Measurements from ENCODE around the gene CIRBP.

GRCh38 chr19:1230783-1231489 lies 38.2 kb upstream of the CIRBP start:
- TF ChIP-seq, protein P1, sequence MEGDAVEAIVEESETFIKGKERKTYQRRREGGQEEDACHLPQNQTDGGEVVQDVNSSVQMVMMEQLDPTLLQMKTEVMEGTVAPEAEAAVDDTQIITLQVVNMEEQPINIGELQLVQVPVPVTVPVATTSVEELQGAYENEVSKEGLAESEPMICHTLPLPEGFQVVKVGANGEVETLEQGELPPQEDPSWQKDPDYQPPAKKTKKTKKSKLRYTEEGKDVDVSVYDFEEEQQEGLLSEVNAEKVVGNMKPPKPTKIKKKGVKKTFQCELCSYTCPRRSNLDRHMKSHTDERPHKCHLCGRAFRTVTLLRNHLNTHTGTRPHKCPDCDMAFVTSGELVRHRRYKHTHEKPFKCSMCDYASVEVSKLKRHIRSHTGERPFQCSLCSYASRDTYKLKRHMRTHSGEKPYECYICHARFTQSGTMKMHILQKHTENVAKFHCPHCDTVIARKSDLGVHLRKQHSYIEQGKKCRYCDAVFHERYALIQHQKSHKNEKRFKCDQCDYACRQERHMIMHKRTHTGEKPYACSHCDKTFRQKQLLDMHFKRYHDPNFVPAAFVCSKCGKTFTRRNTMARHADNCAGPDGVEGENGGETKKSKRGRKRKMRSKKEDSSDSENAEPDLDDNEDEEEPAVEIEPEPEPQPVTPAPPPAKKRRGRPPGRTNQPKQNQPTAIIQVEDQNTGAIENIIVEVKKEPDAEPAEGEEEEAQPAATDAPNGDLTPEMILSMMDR (IDR thresholded peaks at IDR 0.05; ENCODE audit: insufficient read depth, low read depth, low read length) = no peak
- no peak for TF ChIP-seq EZH2 (IDR thresholded peaks at IDR 0.05; ENCODE audit: insufficient read depth, low read length)

Measured in astrocyte (in vitro differentiated cells and primary cell).